ENCODE results near the gene TRMT13.

TRMT13 gene

GRCh38 chr1:100147875-100148274, 14.9 kb downstream of the TRMT13 start:
- CTCF ChIA-PET: no interaction called here
- no peak overlapping the region for H3K27ac ChIP-seq
- DNase-seq (ENCODE audit: low spot score): no peak
- TF ChIP-seq CTCF (conservative IDR thresholded peaks at IDR 0.05; ENCODE audit: low read depth): no peak
- POLR2A ChIA-PET (ENCODE audit: low non-redundant PET): no interaction called here

- no peak for TF ChIP-seq CTCF (conservative IDR thresholded peaks at IDR 0.05; ENCODE audit: low read depth)
- ChIA-PET CTCF (no interaction called here), POLR2A (ENCODE audit: low non-redundant PET) (no interaction called here)
- H3K27ac ChIP-seq: no peak overlapping the region
- DNase-seq (ENCODE audit: low spot score): no peak
These were observed 18.7 kb downstream of the TRMT13 start for GRCh38 chr1:100151679-100152078.

GRCh38 chr1:100152271-100152670, 19.3 kb downstream of the TRMT13 start:
- ChIA-PET CTCF (interaction anchor here (0.6 kb wide), 1 partner anchor 218 kb away, joined by 3 read pairs; no protein-coding TSS in a partner anchor), POLR2A (ENCODE audit: low non-redundant PET) (no interaction called here)
- DNase-seq (ENCODE audit: low spot score): no peak
- H3K27ac ChIP-seq: no peak overlapping the region
- TF ChIP-seq CTCF (conservative IDR thresholded peaks at IDR 0.05; ENCODE audit: low read depth): no peak

GRCh38 chr1:100162881-100163280, 29.9 kb downstream of the TRMT13 start:
- no peak for TF ChIP-seq CTCF (conservative IDR thresholded peaks at IDR 0.05; ENCODE audit: low read depth)
- H3K27ac ChIP-seq: no peak overlapping the region
- no peak for DNase-seq (ENCODE audit: low spot score)
- ChIA-PET POLR2A (ENCODE audit: low non-redundant PET) (no interaction called here), CTCF (no interaction called here)

- DNase-seq (ENCODE audit: low spot score): no peak
- no peak for TF ChIP-seq CTCF (conservative IDR thresholded peaks at IDR 0.05; ENCODE audit: low read depth)
- ChIA-PET CTCF (no interaction called here), POLR2A (ENCODE audit: low non-redundant PET) (no interaction called here)
- H3K27ac ChIP-seq: no peak overlapping the region
These were observed 31.3 kb downstream of the TRMT13 start for GRCh38 chr1:100164216-100164615.

GRCh38 chr1:100164702-100165101, 31.7 kb downstream of the TRMT13 start:
- H3K27ac ChIP-seq: no peak overlapping the region
- POLR2A ChIA-PET (ENCODE audit: low non-redundant PET): no interaction called here
- TF ChIP-seq CTCF (conservative IDR thresholded peaks at IDR 0.05; ENCODE audit: low read depth): no peak
- no peak for DNase-seq (ENCODE audit: low spot score)
- CTCF ChIA-PET: no interaction called here

GRCh38 chr1:100168051-100168450, 35.1 kb downstream of the TRMT13 start:
- ChIA-PET CTCF (no interaction called here), POLR2A (ENCODE audit: low non-redundant PET) (no interaction called here)
- no peak for DNase-seq (ENCODE audit: low spot score)
- no peak for TF ChIP-seq CTCF (conservative IDR thresholded peaks at IDR 0.05; ENCODE audit: low read depth)
- no peak overlapping the region for H3K27ac ChIP-seq
